K562 (cell line): ENCODE data around the gene TACC3. TPM values are rescaled to one million over a fixed set of nuclear protein-coding genes. Genes with fewer than 3 reads are reported as not detected.

Experiments
- BCL6 ChIP-seq: fragments of 250-450 bp; sonication (Bioruptor Pico); IDR thresholded peaks from 2 replicates; pipeline ENCODE4 v1.4.0; 2020
- DPF2 ChIP-seq: fragments of 450-650 bp; IDR thresholded peaks from 2 replicates; pipeline ENCODE4 v1.6.1; 2016
- ETV6 ChIP-seq, 3 experiments: fragments of 150-350 bp in 1 of 3; sonication (generic) in 1 of 3; formaldehyde crosslinking in 1 of 3; IDR thresholded peaks; 2 replicates each; pipeline versions ENCODE4 v1.6.1 to v1.8.0; 2014 to 2022; ENCODE audit warnings: borderline replicate concordance in 2 of 3, low read depth in 2 of 3, antibody characterized with exemption in 1 of 3, low read length in 1 of 3, mild to moderate bottlenecking in 1 of 3, missing genetic modification reagents in 1 of 3
- GABPB1 ChIP-seq: sonication (generic); formaldehyde crosslinking; IDR thresholded peaks from 2 replicates; pipeline ENCODE4 v1.8.0; 2022; ENCODE audit warnings: mild to moderate bottlenecking, missing genetic modification reagents
- HDAC3 ChIP-seq: fragments of 450-650 bp; IDR thresholded peaks from 2 replicates; pipeline ENCODE4 v1.6.1; 2018; ENCODE audit warnings: borderline replicate concordance, mild to moderate bottlenecking, moderate library complexity; ENCODE audit not compliant: partially characterized antibody
- HNRNPL ChIP-seq: fragments of 200-400 bp; formaldehyde crosslinking; IDR thresholded peaks from 2 replicates; pipeline ENCODE4 v1.6.1; 2017; ENCODE audit warnings: low read depth, mild to moderate bottlenecking, low read length
- MCM3 ChIP-seq: fragments of 450-650 bp; IDR thresholded peaks from 2 replicates; pipeline ENCODE4 v1.6.1; 2016
- NUFIP1 ChIP-seq: fragments of 450-650 bp; IDR thresholded peaks from 2 replicates; pipeline ENCODE4 v1.6.1; 2018; ENCODE audit not compliant: partially characterized antibody
- PCBP1 ChIP-seq: fragments of 200-400 bp; formaldehyde crosslinking; IDR thresholded peaks from 2 replicates; pipeline ENCODE4 v1.6.1; 2018; ENCODE audit warnings: mild to moderate bottlenecking, low read depth, low read length; ENCODE audit not compliant: poor library complexity, severe bottlenecking
- RB1 ChIP-seq: fragments of 450-650 bp; IDR thresholded peaks from 2 replicates; pipeline ENCODE4 v1.6.1; 2017; ENCODE audit warnings: low read depth, mild to moderate bottlenecking
- SIN3B ChIP-seq: fragments of 450-650 bp; IDR thresholded peaks from 2 replicates; pipeline ENCODE4 v1.6.1; 2017; ENCODE audit warnings: low read depth, mild to moderate bottlenecking, moderate library complexity
- SLC30A9 ChIP-seq: fragments of 250-450 bp; sonication (Bioruptor Pico); IDR thresholded peaks from 2 replicates; pipeline ENCODE4 v1.8.0; 2022; ENCODE audit warnings: mild to moderate bottlenecking, moderate library complexity
- SMC3 ChIP-seq: conservative IDR thresholded peaks from 2 replicates; pipeline ENCODE4 v1.6.1; 2011; ENCODE audit warnings: low read depth, low read length, improper control_type of control experiment; ENCODE audit not compliant: insufficient read depth
- USF1 ChIP-seq: sonication (generic); formaldehyde crosslinking; IDR thresholded peaks from 2 replicates; pipeline ENCODE4 v1.9.0; 2022; ENCODE audit warnings: mild to moderate bottlenecking, missing genetic modification reagents
- ZBTB7A ChIP-seq: IDR thresholded peaks from 2 replicates; pipeline ENCODE4 v1.6.1; 2011; ENCODE audit warnings: low read depth, mild to moderate bottlenecking, low read length, moderate library complexity, borderline replicate concordance; ENCODE audit not compliant: control insufficient read depth
- ZC3H8 ChIP-seq: fragments of 450-650 bp; IDR thresholded peaks from 2 replicates; pipeline ENCODE4 v1.6.1; 2017
- ZFP36 ChIP-seq: fragments of 150-350 bp; IDR thresholded peaks from 2 replicates; pipeline ENCODE4 v1.6.1; 2018; ENCODE audit warnings: low read length, low read depth; ENCODE audit not compliant: partially characterized antibody
- ZKSCAN1 ChIP-seq: fragments of 150-350 bp; IDR thresholded peaks from 2 replicates; pipeline ENCODE4 v1.6.1; 2016; ENCODE audit warnings: low read depth, low read length
- ZNF561 ChIP-seq: fragments of 450-650 bp; formaldehyde crosslinking; conservative IDR thresholded peaks from 2 replicates; pipeline ENCODE4 v1.4.0; 2020; ENCODE audit warnings: mild to moderate bottlenecking, moderate library complexity
- ZNF609 ChIP-seq: sonication (generic); formaldehyde crosslinking; IDR thresholded peaks from 2 replicates; pipeline ENCODE4 v1.8.1; 2023; ENCODE audit warnings: missing genetic modification reagents, mild to moderate bottlenecking, borderline replicate concordance
- polyA plus RNA-seq, 8 experiments: library from polyadenylated mRNA; depleted of rRNA in 4 of 8; stranded (reverse) in 5 of 8; unstranded in 3 of 8; fragments of >200 nt; fragmentation: Nextera tagmentation in 2 of 8; fragmentation: Illumina TruSeq in 1 of 8; extraction: Ambion mirVana in 2 of 8; extraction: Trizol in 1 of 8; gene quantifications; 2 replicates each; pipeline versions ENCODE4 v1.2.1 to v1.2.3, GENCODE V29; 2011 to 2014; ENCODE audit warnings: inconsistent platforms in 1 of 8, missing spikeins in 1 of 8
- total RNA-seq, 7 experiments: library from RNA; depleted of rRNA in 6 of 7; stranded (reverse); fragments of >200 nt in 6 of 7; fragmentation: Illumina TruSeq in 2 of 7; extraction: Trizol in 2 of 7; gene quantifications; 2 replicates each; pipeline versions ENCODE4 v1.2.1 to v1.2.3, GENCODE V29; 2011 to 2021; ENCODE audit warnings: low replicate concordance in 1 of 7
- TF ChIP-seq, protein P1 (sequence below): fragments of 200-800 bp; sonication (Bioruptor generic); IDR thresholded peaks from 2 replicates; pipeline ENCODE4 v1.6.1; 2017; ENCODE audit warnings: missing genetic modification characterization, missing compliant biosample characterization

The TACC3 gene
- total and polyA plus RNA-seq, 9 of the 15 experiments (the other 6 are each of a cell fraction or from before 2014, with no cell fraction given) = 1.9 to 122 (median 55.6) TPM

GRCh38 chr4:1748465-1748995, 27.2 kb downstream of the TACC3 start (continued):
- TF ChIP-seq ZNF609 (no peak), HNRNPL (peak; percentile 96), ZNF561 (CRISPR knock-in tag) (no peak), SIN3B (no peak), ETV6 (IDR thresholded peaks at IDR 0.05; ENCODE audit: borderline replicate concordance in 1 of 2, low read depth in 2 of 2, low read length in 1 of 2) (no peak), ETV6 (CRISPR knock-in tag; IDR thresholded peaks at IDR 0.05; ENCODE audit: borderline replicate concordance) (no peak), SMC3 (peak; percentile 92), HDAC3 (no peak), USF1 (peak; percentile 87), NUFIP1 (no peak), ZKSCAN1 (no peak), DPF2 (no peak), BCL6 (no peak), ZBTB7A (peak; percentile 99), ZC3H8 (no peak), SLC30A9 (CRISPR knock-in tag) (no peak), PCBP1 (peak; percentile 99), GABPB1 (CRISPR knock-in tag) (peak; percentile 30; the same call in 1 of the 2 replicates), RB1 (peak; percentile 87), MCM3 (no peak), ZFP36 (peak; percentile 24)
- TF ChIP-seq, protein P1, sequence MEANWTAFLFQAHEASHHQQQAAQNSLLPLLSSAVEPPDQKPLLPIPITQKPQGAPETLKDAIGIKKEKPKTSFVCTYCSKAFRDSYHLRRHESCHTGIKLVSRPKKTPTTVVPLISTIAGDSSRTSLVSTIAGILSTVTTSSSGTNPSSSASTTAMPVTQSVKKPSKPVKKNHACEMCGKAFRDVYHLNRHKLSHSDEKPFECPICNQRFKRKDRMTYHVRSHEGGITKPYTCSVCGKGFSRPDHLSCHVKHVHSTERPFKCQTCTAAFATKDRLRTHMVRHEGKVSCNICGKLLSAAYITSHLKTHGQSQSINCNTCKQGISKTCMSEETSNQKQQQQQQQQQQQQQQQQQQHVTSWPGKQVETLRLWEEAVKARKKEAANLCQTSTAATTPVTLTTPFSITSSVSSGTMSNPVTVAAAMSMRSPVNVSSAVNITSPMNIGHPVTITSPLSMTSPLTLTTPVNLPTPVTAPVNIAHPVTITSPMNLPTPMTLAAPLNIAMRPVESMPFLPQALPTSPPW (CRISPR knock-in tag) = peak; percentile 34
